Astrocyte of the hippocampus (primary cell): ENCODE data around the gene GPR35.
"Not testable (repeated sequence)": the region's sequence is repeated elsewhere in the genome, so short reads cannot be mapped to it uniquely, and the experiment has no call there.

Experiments
- DNase-seq: peaks from one replicate; pipeline ENCODE4 v3.0.0; 2011; ENCODE audit warnings: low read depth, low spot score

Gene GPR35

GRCh38 chr2:240655931-240656886, 30.9 kb downstream of the GPR35 start:
- DNase-seq = peak; percentile 20

GRCh38 chr2:240659883-240660282, 34.6 kb downstream of the GPR35 start:
- not testable (repeated sequence) for DNase-seq

- DNase-seq = no peak
Observed at GRCh38 chr2:240662681-240663080, 37.4 kb downstream of the GPR35 start.

- DNase-seq = no peak
Observed at GRCh38 chr2:240663546-240664190, 38.4 kb downstream of the GPR35 start.

- no peak for DNase-seq
Observed at GRCh38 chr2:240664622-240665021, 39.3 kb downstream of the GPR35 start.

GRCh38 chr2:240670402-240670801, 45.1 kb downstream of the GPR35 start:
- DNase-seq = no peak

GRCh38 chr2:240670950-240671349, 45.7 kb downstream of the GPR35 start:
- DNase-seq = no peak

GRCh38 chr2:240672076-240672700, 46.9 kb downstream of the GPR35 start:
- DNase-seq = no peak

- DNase-seq = no peak
Observed at GRCh38 chr2:240672701-240673190, 47.5 kb downstream of the GPR35 start.

GRCh38 chr2:240674461-240675184, 49.3 kb downstream of the GPR35 start:
- not testable (repeated sequence) for DNase-seq

GRCh38 chr2:240675345-240675744, 50.1 kb downstream of the GPR35 start:
- DNase-seq = not testable (repeated sequence)

- not testable (repeated sequence) for DNase-seq
Observed at GRCh38 chr2:240678043-240678442, 52.8 kb downstream of the GPR35 start.

GRCh38 chr2:240678909-240679308, 53.6 kb downstream of the GPR35 start:
- DNase-seq = not testable (repeated sequence)

- DNase-seq = not testable (repeated sequence)
Observed at GRCh38 chr2:240680185-240680584, 54.9 kb downstream of the GPR35 start.
